Ammon's horn (tissue), 1 donor: ENCODE results near the gene BAIAP2L2.
"Not testable (repeated sequence)": the region's sequence is repeated elsewhere in the genome, so short reads cannot be mapped to it uniquely, and the experiment has no call there.

ENCODE experiments used
- DNase-seq: peaks from one replicate; pipeline ENCODE4 v3.0.0-alpha.2; 2016; ENCODE audit warnings: low spot score

BAIAP2L2 gene

GRCh38 chr22:38110008-38110862 is at the start of gene BAIAP2L2:
TSS of gene BAIAP2L2 (minus strand) at chr22:38110684. CDS start at chr22:38110525, 159 bp downstream.
- no peak for DNase-seq

GRCh38 chr22:38155703-38156102 is 45.2 kb upstream of the BAIAP2L2 start:
- no peak for DNase-seq

GRCh38 chr22:38154563-38154915 is 44.1 kb upstream of the BAIAP2L2 start:
- DNase-seq, result not testable (repeated sequence)

- DNase-seq, result no peak
Measured at GRCh38 chr22:38153821-38154562, 43.5 kb upstream of the BAIAP2L2 start.

- DNase-seq, result no peak
Measured at GRCh38 chr22:38151126-38151500, 40.6 kb upstream of the BAIAP2L2 start.

- no peak for DNase-seq
Measured at GRCh38 chr22:38148245-38148644, 37.8 kb upstream of the BAIAP2L2 start.

GRCh38 chr22:38146166-38146565 is 35.7 kb upstream of the BAIAP2L2 start:
- not testable (repeated sequence) for DNase-seq

- DNase-seq, result no peak
Measured at GRCh38 chr22:38144025-38144405, 33.5 kb upstream of the BAIAP2L2 start.

- no peak for DNase-seq
Measured at GRCh38 chr22:38142606-38143005, 32.1 kb upstream of the BAIAP2L2 start.

GRCh38 chr22:38141217-38141973 is 30.9 kb upstream of the BAIAP2L2 start:
- no peak for DNase-seq

- no peak for DNase-seq
Measured at GRCh38 chr22:38139901-38140300, 29.4 kb upstream of the BAIAP2L2 start.

- DNase-seq, result no peak
Measured at GRCh38 chr22:38138961-38139360, 28.5 kb upstream of the BAIAP2L2 start.

- no peak for DNase-seq
Measured at GRCh38 chr22:38137876-38138687, 27.6 kb upstream of the BAIAP2L2 start.

GRCh38 chr22:38136607-38137006 is 26.1 kb upstream of the BAIAP2L2 start:
- DNase-seq, result no peak

- DNase-seq, result no peak
Measured at GRCh38 chr22:38135133-38135706, 24.7 kb upstream of the BAIAP2L2 start.

- DNase-seq, result no peak
Measured at GRCh38 chr22:38133331-38133730, 22.8 kb upstream of the BAIAP2L2 start.

- no peak for DNase-seq
Measured at GRCh38 chr22:38132794-38133193, 22.3 kb upstream of the BAIAP2L2 start.

- DNase-seq, result no peak
Measured at GRCh38 chr22:38132136-38132535, 21.7 kb upstream of the BAIAP2L2 start.

GRCh38 chr22:38131399-38131798 is 20.9 kb upstream of the BAIAP2L2 start:
- DNase-seq, result no peak

GRCh38 chr22:38129856-38130255 is 19.4 kb upstream of the BAIAP2L2 start:
- no peak for DNase-seq

- no peak for DNase-seq
Measured at GRCh38 chr22:38129021-38129420, 18.5 kb upstream of the BAIAP2L2 start.
